Ovary (tissue), 10 donors: ENCODE results near the gene SNX9. TPM values are rescaled to one million over a fixed set of nuclear protein-coding genes. Genes with fewer than 3 reads are reported as not detected.
A peak's percentile ranks its signal among the peaks of the same experiment; 100 is the strongest.

ENCODE experiments used
- DNase-seq, 5 donors: peaks; one replicate each; pipeline ENCODE4 v3.0.0-alpha.2; 2019 to 2020
- H3K27ac ChIP-seq, 2 donors: fragments of 200-600 bp; one replicate each; pipeline versions ENCODE4 v1.5.1 to v1.8.0; 2019 to 2022
- H3K27me3 ChIP-seq: fragments of 200-600 bp; one replicate; pipeline ENCODE4 v1.8.0; 2022
- H3K36me3 ChIP-seq: fragments of 200-600 bp; sonication (generic); one replicate; pipeline ENCODE4 v1.5.1; 2019
- H3K4me1 ChIP-seq: one replicate; pipeline ENCODE4 v1.8.1; 2013; ENCODE audit warnings: mild to moderate bottlenecking, moderate library complexity; ENCODE audit not compliant: insufficient read depth
- H3K4me3 ChIP-seq: fragments of 200-600 bp; sonication (generic); one replicate; pipeline ENCODE4 v1.5.1; 2017
- H3K9me3 ChIP-seq, 2 donors: fragments of 200-600 bp in 1 of 2; sonication (generic) in 1 of 2; one replicate each; pipeline versions ENCODE4 v1.5.1 to v1.8.1; 2013 to 2019; ENCODE audit warnings: mild to moderate bottlenecking in 1 of 2, moderate library complexity in 1 of 2
- CTCF ChIP-seq, 3 donors: fragments of 450-650 bp in 2 of 3; fragments of 200-600 bp in 1 of 3; IDR thresholded peaks; one replicate each; pipeline versions ENCODE4 v1.5.1 to v1.8.0; 2016 to 2022; ENCODE audit warnings: antibody characterized with exemption in 3 of 3, mild to moderate bottlenecking in 1 of 3
- EP300 ChIP-seq: sonication (generic); formaldehyde crosslinking; IDR thresholded peaks from one replicate; pipeline ENCODE4 v1.6.1; 2017; ENCODE audit warnings: antibody characterized with exemption
- POLR2A ChIP-seq: fragments of 450-650 bp; IDR thresholded peaks from one replicate; pipeline ENCODE4 v1.6.1; 2017; ENCODE audit warnings: antibody characterized with exemption, mild to moderate bottlenecking, moderate library complexity
- WGBS, 3 donors: extraction: QIAGEN DNeasy Blood & Tissue Kit in 1 of 3; methylation state at CpG; one replicate each; pipeline versions ENCODE4 v1.1.5 to v1.1.7; 2013 to 2017; 5-methylcytosine and 5-hydroxymethylcytosine counted together
- intact Hi-C, 4 donors: fragments of 100-400 bp; cut with DNase I; formaldehyde crosslinking; loops; one replicate each; pipeline versions ENCODE4 v1.11.0 to v1.15.1; 2022 to 2023
- long read RNA-seq, 3 donors: library from polyadenylated mRNA in 2 of 3; unstranded in 2 of 3; transcript quantifications; one replicate each; pipeline ENCODE4 v2.0.0 and lab custom pipeline, GENCODE V29; 2021 to 2026
- polyA plus RNA-seq, 2 donors: library from polyadenylated mRNA; stranded (reverse); fragments of 200-250 nt in 1 of 2; fragments of 350-450 nt in 1 of 2; fragmentation: Illumina TruSeq in 1 of 2; extraction: RNeasy Lipid Tissue Mini Kit (QIAGEN cat#74804) in 1 of 2; gene quantifications; one replicate each; pipeline ENCODE4 v1.2.3, GENCODE V29; 2013 to 2014
- total RNA-seq, 7 donors: library from RNA; depleted of rRNA in 2 of 7; stranded (reverse); fragments of >200 nt in 2 of 7; fragmentation: NEBNext Ultra II Directional in 3 of 7; extraction: Animal tissue kit (Norgen Biotek cat#: 25700) in 3 of 7; gene quantifications; one replicate each; pipeline versions ENCODE4 v1.1.0 to v1.2.4, GENCODE V29; 2016 to 2023
- donor health status: DM: no; HTN: no; CAD: no; lungs with moderate emphysema.
- donor health status: DM: no; HTN: no; CAD: no.
- donor health status: Bipolar disorder and iron deficiency.
- donor health status: DM: yes; HTN: yes; CAD: no.
- donor health status: DM: no; HTN: no; CAD: no.
- donor health status: DM: yes; HTN: yes; CAD: no.

SNX9 gene
- 10 to 100 TPM; 32.9 to 47.8 (median 38.7) TPM for total RNA-seq
- 10 to 100 TPM; 31.2 to 48.0 TPM for polyA plus RNA-seq
- long read RNA-seq, donor 1, full-length matches to known transcripts: 8 of 23 reads
- long read RNA-seq, donor 1, partial matches to known transcripts: 9 of 23 reads
- long read RNA-seq, donor 1, other reads (novel, unspliced or antisense): 6 of 23 reads
- long read RNA-seq, donor 2, full-length matches to known transcripts: 15 of 15 reads
- long read RNA-seq, donor 2, partial matches to known transcripts: 0 of 15 reads
- long read RNA-seq, donor 2, other reads (novel, unspliced or antisense): 0 of 15 reads
- long read RNA-seq, donor 3, full-length matches to known transcripts: 147 of 167 reads
- long read RNA-seq, donor 3, partial matches to known transcripts: 12 of 167 reads
- long read RNA-seq, donor 3, other reads (novel, unspliced or antisense): 8 of 167 reads

- Histone ChIP-seq H3K9me3 (no peaks in the 10 kb centered on the region), H3K4me3 (peak within 1 kb of the TSS; percentile 76), H3K27me3 (no peaks in the 10 kb centered on the region), H3K4me1 (peaks cover 4% of the 10 kb centered on the region), H3K36me3 (no peaks in the 10 kb centered on the region), H3K27ac (peak within 1 kb of the TSS; percentile 99 to 100)
- WGBS, 3 donors: 1% methylated on average over 35 to 91 of the region's 92 CpGs
- DNase-seq: peak; percentile 70 to 86 (median 80)
- intact Hi-C loops: no loop called here
- TF ChIP-seq CTCF (IDR thresholded peaks at IDR 0.05): no peak
- peak; percentile 71 for TF ChIP-seq POLR2A
These were observed at the start of gene SNX9 for GRCh38 chr6:157823001-157823527. Gene SNX9, plus strand, starts transcription at chr6:157823246. Its CDS starts 189 bp downstream, at chr6:157823435.

GRCh38 chr6:157773248-157773773 lies 49.7 kb upstream of the SNX9 start:
- WGBS, 3 donors: 57 to 70% (median 59%) methylated on average over 10 of the region's 10 CpGs
- no peaks in the 10 kb centered on the region for H3K27me3 ChIP-seq
- TF ChIP-seq CTCF (IDR thresholded peaks at IDR 0.05) (no peak), POLR2A (no peak), EP300 (no peak)
- H3K9me3 ChIP-seq: no peaks in the 10 kb centered on the region
- intact Hi-C loops: no loop called here
- DNase-seq: no peak
- H3K36me3 ChIP-seq: no peaks in the 10 kb centered on the region
- no peak overlapping the region for H3K4me3 ChIP-seq
- H3K4me1 ChIP-seq: no peaks in the 10 kb centered on the region
- H3K27ac ChIP-seq: no peak overlapping the region

GRCh38 chr6:157774153-157775135 lies 48.6 kb upstream of the SNX9 start:
- peak in 1 of 5 donors; percentile 32 for DNase-seq
- intact Hi-C loops: no loop called here
- 45 to 66% (median 59%) methylated on average over 17 of the region's 17 CpGs for WGBS, 3 donors
- no peak overlapping the region for H3K4me3 ChIP-seq
- TF ChIP-seq EP300 (no peak), POLR2A (no peak), CTCF (IDR thresholded peaks at IDR 0.05) (no peak)
- H3K4me1 ChIP-seq: no peaks in the 10 kb centered on the region
- H3K36me3 ChIP-seq: no peaks in the 10 kb centered on the region
- no peaks in the 10 kb centered on the region for H3K9me3 ChIP-seq
- H3K27me3 ChIP-seq: no peaks in the 10 kb centered on the region
- H3K27ac ChIP-seq: no peak overlapping the region

- Histone ChIP-seq H3K4me1 (no peaks in the 10 kb centered on the region), H3K36me3 (no peaks in the 10 kb centered on the region), H3K27me3 (no peaks in the 10 kb centered on the region), H3K9me3 (no peaks in the 10 kb centered on the region), H3K27ac (no peak overlapping the region), H3K4me3 (no peak overlapping the region)
- intact Hi-C loops: no loop called here
- TF ChIP-seq CTCF (IDR thresholded peaks at IDR 0.05): no peak
- TF ChIP-seq POLR2A: no peak
- no peak for TF ChIP-seq EP300
- no peak for DNase-seq
- 69 to 89% (median 70%) methylated on average over 3 of the region's 3 CpGs for WGBS, 3 donors
These were observed 47.7 kb upstream of the SNX9 start for GRCh38 chr6:157775376-157775775.
